AG04450 (cell line): Measurements from ENCODE around the gene GNAI2. TPM values are rescaled to one million over a fixed set of nuclear protein-coding genes. Genes with fewer than 3 reads are reported as not detected.

Experiments
- CTCF ChIA-PET: fragments of 300-600, 350-600 bp; formaldehyde crosslinking; extraction: SDS; loops from one replicate; lab custom pipeline; 2022; ENCODE audit warnings: antibody characterized with exemption, inconsistent platforms; lab: Charles Lee
- POLR2A ChIA-PET: fragments of 350-600 bp; formaldehyde crosslinking; extraction: SDS; loops from one replicate; lab custom pipeline; 2021; ENCODE audit warnings: antibody characterized with exemption, inconsistent platforms; lab: Yijun Ruan, JAX
- DNase-seq: peaks from one replicate; pipeline ENCODE4 v3.0.0-alpha.2; 2011; ENCODE audit warnings: low read depth, low spot score
- H3K27ac ChIP-seq: one replicate; pipeline ENCODE4 v1.5.1; 2012; ENCODE audit warnings: low read depth, low read length, control low read depth
- H3K27me3 ChIP-seq: one replicate; pipeline ENCODE4 v1.6.0; 2012; ENCODE audit warnings: low read length; ENCODE audit not compliant: control insufficient read depth, insufficient read depth
- H3K4me3 ChIP-seq: 2 replicates; pipeline ENCODE4 v1.5.1; 2011; ENCODE audit warnings: mild to moderate bottlenecking, low read depth, low read length, control low read depth
- H3K9me3 ChIP-seq: 2 replicates; pipeline ENCODE4 v1.5.1; 2012; ENCODE audit warnings: low read length; ENCODE audit not compliant: control insufficient read depth, insufficient read depth
- CTCF ChIP-seq: IDR thresholded peaks from 2 replicates; pipeline ENCODE4 v1.5.1; 2011; ENCODE audit warnings: low read depth, low read length, control low read depth, inconsistent platforms
- polyA plus RNA-seq: library from polyadenylated mRNA; depleted of rRNA; stranded (reverse); fragments of >200 nt; gene quantifications from 2 replicates; pipeline ENCODE4 v1.2.3, GENCODE V29; 2011

GNAI2 gene
- polyA plus RNA-seq, 1 experiment = 603 TPM

GRCh38 chr3:50249457-50249856, 13.5 kb downstream of the GNAI2 start:
- POLR2A ChIA-PET = interaction anchor here (3.4 kb wide), 1 partner anchor 14 kb away, joined by 10 read pairs; no protein-coding TSS in a partner anchor
- Histone ChIP-seq H3K27me3 (no peaks in the 10 kb centered on the region), H3K4me3 (no peak overlapping the region), H3K9me3 (no peaks in the 10 kb centered on the region; the same call in 1 of the 2 replicates), H3K27ac (peak overlapping the region; percentile 11)
- DNase-seq = no peak
- no peak for TF ChIP-seq CTCF
- CTCF ChIA-PET = interaction anchor here (4.2 kb wide), 1 partner anchor 10 kb away, joined by 31 read pairs; no protein-coding TSS in a partner anchor

GRCh38 chr3:50250514-50250913, 14.5 kb downstream of the GNAI2 start:
- CTCF ChIA-PET = interaction anchor here (0.5 to 4.2 kb wide), 5 partner anchors 7 to 96 kb away, joined by 3 to 31 read pairs (median 3); no protein-coding TSS in a partner anchor
- no peak for DNase-seq

GRCh38 chr3:50251220-50251619, 15.2 kb downstream of the GNAI2 start:
- no peaks in the 10 kb centered on the region for H3K27me3 ChIP-seq
- TF ChIP-seq CTCF = no peak
- ChIA-PET POLR2A (interaction anchor here (0.6 to 3.4 kb wide), 4 partner anchors 9 to 24 kb away, joined by 3 to 10 read pairs (median 5); no protein-coding TSS in a partner anchor), CTCF (interaction anchor here (0.5 to 4.2 kb wide), 4 partner anchors 8 to 96 kb away, joined by 3 to 31 read pairs (median 6); no protein-coding TSS in a partner anchor)
- H3K27ac ChIP-seq = peak overlapping the region; percentile 47
- no peak for DNase-seq
- no peaks in the 10 kb centered on the region; the same call in 1 of the 2 replicates for H3K9me3 ChIP-seq
- H3K4me3 ChIP-seq = no peak overlapping the region

More at GRCh38 chr3:50250514-50250913, 14.5 kb downstream of the GNAI2 start:
- no peak overlapping the region for H3K4me3 ChIP-seq
- no peaks in the 10 kb centered on the region; the same call in 1 of the 2 replicates for H3K9me3 ChIP-seq
- H3K27ac ChIP-seq = peak overlapping the region; percentile 11
- TF ChIP-seq CTCF = no peak
- no peaks in the 10 kb centered on the region for H3K27me3 ChIP-seq
- POLR2A ChIA-PET = interaction anchor here (0.6 to 3.4 kb wide), 4 partner anchors 9 to 24 kb away, joined by 3 to 10 read pairs (median 5); no protein-coding TSS in a partner anchor

GRCh38 chr3:50254577-50255250, 18.7 kb downstream of the GNAI2 start:
- CTCF ChIA-PET = interaction anchor here (0.6 to 1.7 kb wide), 2 partner anchors 8 to 28 kb away, joined by 6 to 8 read pairs; no protein-coding TSS in a partner anchor
- TF ChIP-seq CTCF = no peak
- peak overlapping the region; percentile 39 for H3K27ac ChIP-seq

GRCh38 chr3:50255251-50255615, 19.2 kb downstream of the GNAI2 start:
- no peak overlapping the region for H3K4me3 ChIP-seq
- CTCF ChIA-PET = interaction anchor here (0.6 to 1.9 kb wide), 5 partner anchors 9 to 583 kb away, joined by 4 to 8 read pairs (median 6); no protein-coding TSS in a partner anchor

More at GRCh38 chr3:50254577-50255250, 18.7 kb downstream of the GNAI2 start:
- DNase-seq = no peak
- H3K4me3 ChIP-seq = no peak overlapping the region
- H3K27me3 ChIP-seq = no peaks in the 10 kb centered on the region
- H3K9me3 ChIP-seq = no peaks in the 10 kb centered on the region; the same call in 1 of the 2 replicates
- POLR2A ChIA-PET = no interaction called here

More at GRCh38 chr3:50255251-50255615, 19.2 kb downstream of the GNAI2 start:
- no peak for TF ChIP-seq CTCF
- Histone ChIP-seq H3K27ac (peak overlapping the region; percentile 39), H3K9me3 (no peaks in the 10 kb centered on the region; the same call in 1 of the 2 replicates), H3K27me3 (no peaks in the 10 kb centered on the region)
- POLR2A ChIA-PET = no interaction called here
- DNase-seq = no peak
